ENCODE results near the gene ATF7IP2. TPM values are rescaled to one million over a fixed set of nuclear protein-coding genes. Genes with fewer than 3 reads are reported as not detected.
A peak's percentile ranks its signal among the peaks of the same experiment; 100 is the strongest.
"Not testable (repeated sequence)": the region's sequence is repeated elsewhere in the genome, so short reads cannot be mapped to it uniquely, and the experiment has no call there.

ATF7IP2 gene
- total RNA-seq, 1 donor from 2014 or later = 14.9 TPM

GRCh38 chr16:10505286-10505685 is 119.4 kb downstream of the ATF7IP2 start:
- DNase-seq (ENCODE audit: extremely low read depth, low read depth, low spot score) = not testable (repeated sequence)

GRCh38 chr16:10509534-10510025 is 123.7 kb downstream of the ATF7IP2 start:
- DNase-seq (ENCODE audit: extremely low read depth, low read depth, low spot score) = peak; percentile 68

GRCh38 chr16:10510279-10510678 is 124.4 kb downstream of the ATF7IP2 start:
- no peak for DNase-seq (ENCODE audit: extremely low read depth, low read depth, low spot score)

DNA sequence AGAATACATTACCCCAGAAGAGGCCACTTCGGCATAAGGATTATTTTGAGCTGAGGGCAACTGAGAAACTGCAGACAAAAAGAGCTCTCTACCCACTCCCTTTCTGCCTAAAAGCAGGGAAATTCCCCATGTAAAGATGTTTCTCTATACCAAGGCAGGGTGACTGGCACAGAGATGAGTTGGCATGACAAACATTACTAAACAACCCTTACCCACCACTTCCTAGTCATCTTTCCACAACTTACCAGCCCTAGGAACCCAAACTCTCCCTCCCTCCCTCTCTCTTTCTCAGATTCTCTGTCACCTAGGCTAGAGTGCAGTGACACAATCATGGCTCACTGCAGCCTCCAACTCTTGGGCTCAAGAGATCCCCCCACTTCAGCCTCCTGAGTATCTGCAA is 126.0 kb downstream of the ATF7IP2 start:
- no peak for DNase-seq (ENCODE audit: extremely low read depth, low read depth, low spot score)

GRCh38 chr16:10514369-10515055 is 128.7 kb downstream of the ATF7IP2 start:
- DNase-seq (ENCODE audit: extremely low read depth, low read depth, low spot score) = no peak

GRCh38 chr16:10517868-10518267 is 132.0 kb downstream of the ATF7IP2 start:
- no peak for DNase-seq (ENCODE audit: extremely low read depth, low read depth, low spot score)

- no peak for DNase-seq (ENCODE audit: extremely low read depth, low read depth, low spot score)
These were observed 132.7 kb downstream of the ATF7IP2 start for GRCh38 chr16:10518479-10519041.

GRCh38 chr16:10519297-10519696 is 133.4 kb downstream of the ATF7IP2 start:
- DNase-seq (ENCODE audit: extremely low read depth, low read depth, low spot score) = no peak

DNA sequence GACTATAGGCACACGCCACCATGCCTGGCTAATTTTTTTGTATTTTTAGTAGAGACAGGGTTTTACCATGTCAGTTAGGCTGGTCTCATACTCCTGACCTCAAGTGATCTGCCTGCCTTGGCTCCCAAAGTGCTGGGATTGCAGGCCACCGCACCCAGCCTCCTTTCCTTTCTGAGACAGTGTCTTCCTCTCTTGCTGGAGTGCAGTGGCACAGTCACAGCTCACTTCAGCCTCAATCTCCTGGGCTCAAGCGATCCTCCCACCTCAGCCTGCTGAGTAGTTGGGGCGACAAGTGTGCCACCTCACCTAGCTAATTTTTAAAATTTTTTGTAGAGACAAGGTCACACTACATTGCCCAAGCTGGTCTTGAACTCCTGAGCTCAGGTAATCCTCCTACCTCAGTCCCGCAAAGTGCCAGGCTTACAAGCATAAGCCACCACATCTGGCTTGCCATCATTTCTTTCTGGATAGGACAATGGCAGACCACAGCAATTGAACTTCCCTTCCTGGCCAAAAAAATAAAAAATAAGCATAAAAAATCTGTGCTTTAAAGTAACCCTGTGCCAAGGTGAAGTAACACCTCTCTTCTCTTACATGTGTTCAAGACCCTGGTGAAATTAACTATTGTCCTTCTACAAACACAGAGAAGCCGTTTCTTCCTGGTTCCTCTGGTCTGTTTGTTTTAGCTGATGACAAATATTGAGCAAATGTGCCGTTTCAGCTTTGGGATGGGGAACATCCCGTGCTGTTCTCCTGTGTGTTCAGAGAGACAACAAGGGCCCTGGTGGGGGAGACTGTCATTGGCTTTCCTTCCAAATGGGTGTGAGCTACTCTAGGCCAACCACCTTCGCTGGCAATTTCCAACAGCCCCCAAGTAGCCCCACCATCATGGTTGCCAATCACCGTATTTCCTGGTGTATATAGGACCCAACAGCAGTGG is 134.3 kb downstream of the ATF7IP2 start:
- DNase-seq (ENCODE audit: extremely low read depth, low read depth, low spot score) = no peak

DNA sequence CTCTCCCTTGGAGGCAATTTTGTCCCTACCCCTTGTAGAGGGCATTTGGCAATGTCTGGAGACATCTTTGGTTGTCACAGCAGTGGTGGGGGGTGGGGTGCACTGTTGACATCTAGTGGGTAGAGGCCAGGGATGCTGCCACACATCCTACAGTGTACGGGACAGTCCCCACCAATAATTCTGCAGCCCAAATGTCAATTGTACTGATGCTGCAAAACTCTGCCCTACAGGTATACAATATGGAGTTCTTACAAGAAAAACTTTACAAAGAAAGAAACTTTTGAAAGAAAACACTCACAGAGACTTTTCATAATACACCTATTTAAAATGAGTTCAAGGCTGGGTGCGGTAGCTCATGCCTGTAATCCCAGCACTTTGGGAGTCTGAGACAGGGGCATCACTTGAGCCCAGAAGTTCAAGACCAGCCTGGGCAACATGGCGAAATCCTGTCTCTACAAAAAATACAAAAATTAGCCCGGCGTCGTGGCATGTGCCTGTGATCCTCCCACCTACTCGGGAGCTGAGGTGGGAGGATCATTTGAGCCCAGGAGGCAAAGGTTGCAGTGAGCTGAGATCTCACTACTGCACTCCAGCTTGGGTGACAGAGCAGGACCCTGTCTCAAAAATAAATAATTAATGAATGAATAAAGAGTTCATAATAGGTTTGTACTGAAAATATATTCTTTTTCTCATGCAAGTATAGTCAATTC is 135.2 kb downstream of the ATF7IP2 start:
- no peak for DNase-seq (ENCODE audit: extremely low read depth, low read depth, low spot score)

DNA sequence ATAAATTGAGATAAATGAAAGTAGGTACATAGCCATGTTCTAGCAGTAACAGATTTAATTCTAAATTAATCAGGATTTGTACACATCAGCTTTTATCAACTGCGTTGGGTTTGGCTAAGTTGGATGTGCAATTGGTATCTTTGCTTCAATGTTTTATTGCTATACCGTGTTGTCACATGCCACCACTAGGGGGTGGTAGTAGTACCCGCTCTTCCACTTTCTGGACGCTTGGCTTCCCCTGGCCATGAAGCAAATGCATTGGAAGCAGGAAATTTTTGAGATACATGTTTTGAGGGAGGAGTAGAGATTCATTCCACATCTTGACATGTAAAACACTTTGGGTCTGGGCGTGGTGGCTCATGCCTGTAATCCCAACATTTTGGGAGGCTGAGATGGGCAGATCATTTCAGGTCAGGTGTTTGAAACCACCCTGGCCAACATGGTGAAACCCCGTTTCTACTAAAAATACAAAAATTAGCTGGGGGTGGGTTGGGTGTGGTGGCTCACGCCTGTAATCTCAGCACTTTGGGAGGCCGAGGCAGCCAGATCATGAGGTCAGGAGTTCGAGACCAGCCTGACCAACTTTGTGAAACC is 135.9 kb downstream of the ATF7IP2 start:
- no peak for DNase-seq (ENCODE audit: extremely low read depth, low read depth, low spot score)

- no peak for DNase-seq (ENCODE audit: extremely low read depth, low read depth, low spot score)
These were observed 137.1 kb downstream of the ATF7IP2 start for GRCh38 chr16:10522966-10523365.

DNA sequence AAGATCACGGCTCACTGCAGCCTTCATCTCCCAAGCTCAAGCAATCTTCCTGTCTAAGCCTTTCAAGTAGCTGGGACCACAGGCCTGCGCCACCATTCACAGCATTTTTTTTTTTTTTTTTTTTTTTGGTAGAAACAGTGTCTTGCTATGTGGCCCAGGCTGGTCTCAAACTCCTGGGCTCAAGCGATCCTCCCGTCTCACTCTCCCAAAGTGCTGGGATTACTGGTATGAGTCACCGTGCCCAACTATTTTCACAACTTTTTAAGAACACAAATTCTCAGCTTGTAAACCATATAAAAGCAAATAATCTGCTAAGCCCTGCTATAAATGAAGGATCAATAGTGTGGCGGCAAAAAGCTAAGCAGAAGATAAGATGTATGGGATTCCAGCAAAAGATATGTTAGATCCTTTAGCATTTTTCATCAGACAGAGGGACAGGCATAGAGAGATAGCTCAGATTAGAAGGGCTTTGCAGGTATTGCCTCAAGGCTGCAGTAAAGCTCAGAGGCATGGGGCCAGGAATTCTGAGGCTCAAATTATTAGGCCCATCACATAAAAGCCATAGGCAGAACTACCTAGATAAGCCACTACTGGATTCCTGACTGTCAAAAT is 139.5 kb downstream of the ATF7IP2 start:
- DNase-seq (ENCODE audit: extremely low read depth, low read depth, low spot score) = no peak

- no peak for DNase-seq (ENCODE audit: extremely low read depth, low read depth, low spot score)
These were observed 141.1 kb downstream of the ATF7IP2 start for GRCh38 chr16:10526962-10527361.

DNA sequence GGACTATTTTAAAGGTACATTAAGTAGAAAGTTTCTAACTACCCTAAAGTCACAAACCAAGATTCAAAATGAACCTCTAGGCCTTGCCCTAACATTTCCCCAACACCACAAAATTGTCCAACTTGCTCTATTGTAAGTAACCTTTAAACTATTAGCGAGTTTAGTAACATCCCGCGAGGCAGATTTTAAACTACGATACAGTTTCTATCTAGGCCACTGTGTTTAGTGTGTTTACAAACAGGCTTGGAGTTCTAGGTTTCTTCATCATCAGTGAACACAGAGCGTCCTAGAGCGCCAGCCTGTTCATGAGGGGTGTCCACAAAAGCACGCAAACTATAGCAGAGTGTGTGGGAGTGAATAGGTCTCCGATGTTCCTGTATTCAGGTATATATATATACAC is 142.8 kb downstream of the ATF7IP2 start:
- DNase-seq (ENCODE audit: extremely low read depth, low read depth, low spot score) = no peak

DNA sequence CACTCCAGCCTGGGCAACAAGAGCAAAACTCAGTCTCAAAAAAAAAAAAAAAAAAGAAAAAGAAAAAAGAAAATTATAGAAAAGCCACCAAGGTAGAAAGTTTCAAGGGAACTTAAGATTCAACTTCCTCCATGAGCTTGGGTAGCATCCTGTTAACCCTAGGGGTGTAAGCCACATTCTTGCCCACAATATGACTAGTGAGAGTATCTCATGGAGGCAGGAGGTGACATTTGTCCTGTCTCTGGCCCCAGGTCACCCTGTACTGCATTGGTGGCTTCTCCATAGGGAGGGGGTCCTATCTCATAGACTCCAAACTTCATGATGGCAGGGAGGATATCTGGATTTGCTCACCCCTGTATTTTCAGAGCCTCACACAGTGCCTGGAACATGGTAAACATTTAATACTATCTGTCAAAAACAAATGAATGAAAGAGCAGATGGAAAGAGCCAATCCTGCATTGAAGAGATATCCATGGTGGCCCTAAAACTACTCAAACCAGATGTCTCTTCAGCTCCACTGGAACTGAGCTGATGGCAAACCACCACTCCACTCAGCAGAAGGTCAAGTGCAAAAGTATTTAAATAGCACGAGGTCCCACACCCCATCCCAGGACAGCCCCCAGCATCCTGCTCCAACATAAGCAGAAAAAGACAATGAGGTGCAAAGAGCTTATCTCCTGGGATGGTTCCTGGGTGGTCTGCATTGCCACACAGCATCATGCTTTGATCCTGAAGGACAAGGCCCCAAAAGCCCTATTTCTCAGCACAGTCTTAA is 144.2 kb downstream of the ATF7IP2 start:
- no peak for DNase-seq (ENCODE audit: extremely low read depth, low read depth, low spot score)

GRCh38 chr16:10530685-10531084 is 144.8 kb downstream of the ATF7IP2 start:
- DNase-seq (ENCODE audit: extremely low read depth, low read depth, low spot score) = no peak

DNA sequence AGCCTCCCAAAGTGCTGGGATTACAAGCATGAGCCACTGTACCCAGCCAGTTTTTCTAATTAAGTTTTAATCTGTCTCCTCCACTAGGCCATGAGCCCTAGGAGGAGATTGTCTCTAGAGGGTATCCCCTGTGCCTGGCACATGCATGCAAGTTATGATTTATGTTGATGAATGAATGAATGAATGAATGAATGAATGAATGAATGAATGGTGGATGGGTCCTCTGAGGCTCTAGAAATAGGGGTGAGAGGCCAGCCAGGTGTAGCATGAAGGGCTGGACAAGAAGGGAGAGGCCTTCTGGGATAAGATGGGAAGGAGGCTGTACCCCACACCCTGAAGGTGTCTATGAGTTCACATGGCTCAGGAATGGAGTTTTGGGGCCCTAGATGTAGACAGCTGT is 145.7 kb downstream of the ATF7IP2 start:
- DNase-seq (ENCODE audit: extremely low read depth, low read depth, low spot score) = no peak

All from glomerular endothelial cell (primary cell).